Stimulated activated CD8-positive, alpha-beta memory T cell treated with anti-CD3 and anti-CD28 coated beads, Interleukin-7, amount 100 ng/mL, for 4 hours (primary cell): ENCODE measurements around the gene CFAP221.

Experiments
- DNase-seq, 2 donors: peaks; one replicate each; pipeline ENCODE4 v3.0.0-alpha.2; 2020; ENCODE audit warnings: low read depth in 2 of 2

Gene CFAP221

GRCh38 chr2:119536707-119537106 lies 7.5 kb upstream of the CFAP221 start:
- DNase-seq: no peak

DNA sequence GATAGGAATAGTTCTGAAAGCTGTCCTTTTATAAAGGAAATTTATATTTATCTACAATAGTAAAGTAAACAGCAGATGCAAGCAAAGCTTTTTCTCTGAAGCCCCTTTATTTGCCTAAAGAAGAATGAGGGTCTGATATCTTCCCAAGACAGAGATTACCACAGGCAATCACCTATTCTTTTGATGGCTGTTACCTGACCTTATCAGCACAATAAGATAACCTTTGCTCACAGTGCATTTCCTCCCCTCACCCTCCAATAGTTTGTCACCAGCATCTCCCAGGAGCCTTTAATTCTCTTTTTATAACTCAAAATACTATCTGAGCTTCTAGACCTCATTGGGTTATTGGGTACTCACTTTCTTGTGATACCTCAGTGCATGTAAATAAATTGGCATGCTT lies 6.5 kb upstream of the CFAP221 start:
- no peak for DNase-seq

DNA sequence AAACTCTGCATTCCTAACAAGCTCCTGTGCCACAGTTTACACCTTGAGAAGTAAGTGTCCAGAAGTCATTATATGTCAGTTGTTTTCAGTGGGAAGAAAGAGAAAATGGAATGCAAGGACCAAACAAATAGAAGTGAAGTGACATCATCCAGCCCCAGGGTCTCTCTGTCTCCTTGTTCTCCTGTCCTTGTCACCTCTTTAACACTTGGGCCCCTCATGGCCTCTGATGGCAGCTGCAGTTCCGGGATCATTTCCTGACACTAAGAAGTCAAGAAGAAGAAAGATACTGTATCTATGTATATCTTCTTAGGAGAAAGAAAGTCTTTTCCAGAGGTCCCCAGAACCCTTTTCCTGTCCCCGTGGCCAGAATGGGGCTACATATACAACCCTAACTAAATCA lies 2.8 kb upstream of the CFAP221 start:
- DNase-seq: no peak

DNA sequence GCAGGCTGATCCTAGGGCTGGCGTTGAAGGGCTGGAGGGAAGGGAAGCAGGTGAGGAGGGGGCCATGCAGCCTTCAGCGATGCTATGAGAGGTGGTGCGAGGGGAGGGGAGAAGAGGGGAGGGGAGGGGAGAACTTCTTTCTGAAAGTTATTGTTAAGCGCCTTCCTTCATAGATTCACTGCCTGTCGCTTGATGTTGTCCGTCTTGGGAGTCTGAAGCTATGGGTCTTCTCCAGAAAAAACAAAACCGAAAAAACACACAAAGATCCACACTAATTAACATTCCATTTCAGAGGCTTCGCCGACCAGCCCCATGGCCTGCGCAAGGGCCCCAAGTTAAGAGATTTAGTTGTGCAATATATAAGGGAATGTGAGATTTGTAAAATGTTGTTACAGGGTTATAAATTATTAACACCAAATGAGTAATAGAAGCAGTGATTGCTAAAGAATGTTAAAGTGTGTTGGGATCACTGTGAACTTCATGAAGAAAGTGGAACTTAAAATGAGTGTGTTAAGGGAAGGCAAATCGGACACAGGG lies 758 bp downstream of the CFAP221 start:
- no peak for DNase-seq

DNA sequence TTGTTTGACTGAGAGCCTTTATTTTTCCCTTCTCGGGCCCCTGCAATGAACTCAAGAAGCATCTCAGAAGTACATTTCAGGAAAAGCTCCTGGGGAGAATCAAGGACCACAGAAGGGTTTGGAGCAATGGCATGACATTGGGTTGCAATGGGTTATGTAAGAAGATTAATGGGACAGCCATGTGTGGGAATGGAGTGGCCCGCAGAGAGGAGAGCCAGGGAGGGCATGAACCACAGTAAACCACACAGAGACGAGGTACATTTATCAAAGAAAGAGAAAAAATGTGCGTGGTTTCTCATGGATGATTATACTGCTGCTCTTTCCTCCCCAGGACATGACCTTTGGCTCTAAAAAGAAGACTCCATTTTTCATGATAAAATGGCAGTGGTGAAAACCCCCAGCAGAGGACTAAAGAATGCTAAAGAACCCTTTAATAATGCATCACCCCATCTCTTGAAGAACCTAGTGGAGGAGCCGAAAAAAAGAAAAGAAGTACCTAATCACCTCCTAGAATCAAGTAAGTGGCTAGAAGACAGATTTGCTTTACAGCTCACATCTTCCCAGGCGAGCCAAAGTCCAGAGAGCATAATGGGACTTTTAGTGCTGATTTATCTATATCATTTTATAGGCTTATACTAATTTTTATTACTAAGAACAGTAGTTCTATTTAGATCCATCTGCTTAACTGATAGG lies 1.7 kb downstream of the CFAP221 start:
- no peak for DNase-seq

DNA sequence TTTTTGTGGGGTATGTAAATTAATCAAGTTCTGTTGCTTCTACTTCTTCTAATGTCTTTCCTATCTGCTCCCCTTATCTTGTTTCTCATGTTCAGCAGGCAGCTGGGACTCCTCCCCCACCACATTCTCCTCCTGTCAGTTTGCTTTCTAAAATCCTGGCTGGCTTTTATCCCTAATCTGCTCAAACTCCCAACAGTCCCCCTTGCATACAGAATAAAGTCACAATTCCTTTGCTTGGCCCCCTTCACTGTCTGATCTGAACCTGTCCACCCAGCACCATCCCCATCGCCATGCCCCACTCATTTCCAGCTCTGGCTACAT lies 2.2 kb downstream of the CFAP221 start:
- DNase-seq: no peak

DNA sequence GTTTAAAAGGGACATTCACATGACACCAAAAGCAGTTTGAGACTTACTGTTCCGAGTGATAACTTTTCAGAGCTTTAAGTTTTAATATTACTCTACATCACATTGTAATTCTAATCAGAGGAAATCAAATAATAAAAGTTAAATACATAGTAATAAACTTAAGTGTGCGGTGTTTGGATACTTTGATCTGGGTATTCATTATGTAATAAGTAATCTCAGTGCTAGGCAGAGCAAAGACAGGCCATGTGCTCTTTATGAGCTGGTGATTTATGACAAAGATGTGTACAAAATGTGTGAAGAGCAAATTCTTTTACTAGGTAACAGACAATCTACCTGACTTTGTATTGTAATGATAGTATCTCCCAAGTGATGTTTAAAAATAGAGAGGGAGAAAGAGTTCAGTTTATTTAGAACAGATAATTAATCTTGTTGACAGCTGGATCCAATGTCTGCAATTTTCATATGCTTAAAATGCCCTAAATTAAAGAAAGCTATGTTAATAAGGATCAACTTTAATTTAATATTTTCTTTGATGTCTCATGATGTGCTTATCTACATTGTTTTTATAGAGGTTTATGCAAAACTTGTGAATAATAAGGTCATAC lies 4.4 kb downstream of the CFAP221 start:
- no peak for DNase-seq

GRCh38 chr2:119549241-119549640 lies 5.0 kb downstream of the CFAP221 start:
- DNase-seq: no peak

GRCh38 chr2:119550346-119550745 lies 6.1 kb downstream of the CFAP221 start:
- no peak for DNase-seq

GRCh38 chr2:119550856-119551255 lies 6.6 kb downstream of the CFAP221 start:
- no peak for DNase-seq

DNA sequence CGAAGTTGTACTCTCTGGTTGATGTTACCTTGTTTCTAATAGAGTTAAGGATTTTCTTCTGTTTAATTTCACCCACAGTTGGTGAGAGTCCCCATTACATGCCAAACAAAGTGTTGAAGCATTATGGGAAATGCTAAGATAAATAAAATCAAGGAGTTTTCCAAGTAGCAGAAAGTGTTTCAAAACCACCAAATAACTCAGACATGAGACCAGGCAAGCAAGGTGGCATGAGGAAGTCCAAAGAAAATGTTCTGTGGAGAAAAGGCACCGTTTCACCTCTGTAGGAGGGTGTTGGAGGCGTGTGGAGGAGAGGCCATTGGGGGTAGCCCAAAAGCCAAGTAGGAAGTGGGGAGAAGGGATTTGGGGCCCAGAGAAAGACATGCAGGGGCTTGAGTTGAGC lies 8.7 kb downstream of the CFAP221 start:
- DNase-seq: no peak

GRCh38 chr2:119553687-119554344 lies 9.6 kb downstream of the CFAP221 start:
- no peak for DNase-seq

DNA sequence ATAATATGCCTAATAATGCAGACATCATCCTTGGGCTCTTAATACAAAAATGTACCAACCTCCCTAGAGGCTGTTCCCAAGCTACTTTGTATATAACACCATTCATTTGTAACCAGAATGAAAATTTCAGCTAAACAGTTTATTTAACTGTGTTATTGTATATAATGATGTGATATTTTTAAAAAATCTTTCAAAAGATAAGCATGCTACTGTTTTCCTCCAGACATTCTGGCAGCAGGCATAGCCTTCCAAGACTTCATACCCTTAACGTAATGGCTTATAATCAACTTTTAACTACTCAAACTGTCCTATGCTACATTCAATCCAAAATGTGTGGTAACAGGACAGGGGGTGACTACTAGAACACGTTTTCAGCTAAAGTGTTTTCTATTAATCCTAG lies 21.2 kb downstream of the CFAP221 start:
- no peak for DNase-seq

DNA sequence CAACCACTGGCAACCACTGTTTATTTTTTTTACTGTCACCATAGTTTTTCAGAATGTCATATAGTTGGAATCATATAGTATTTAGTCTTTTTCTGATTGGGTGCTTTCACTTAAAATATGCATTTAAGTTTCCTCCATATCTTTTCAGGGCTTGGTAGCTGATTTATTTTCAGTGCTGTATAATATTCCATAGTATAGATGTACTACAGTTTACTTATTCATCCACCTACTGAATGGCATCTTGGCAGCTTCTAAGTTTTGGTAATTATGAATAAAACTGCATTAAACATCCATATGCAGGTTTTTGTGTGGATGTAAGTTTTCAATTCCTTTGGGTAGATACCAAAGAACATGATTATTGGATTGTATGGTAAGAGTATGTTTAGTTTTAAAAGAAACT lies 23.0 kb downstream of the CFAP221 start:
- no peak for DNase-seq

GRCh38 chr2:119574108-119574815 lies 30.0 kb downstream of the CFAP221 start:
- no peak for DNase-seq

DNA sequence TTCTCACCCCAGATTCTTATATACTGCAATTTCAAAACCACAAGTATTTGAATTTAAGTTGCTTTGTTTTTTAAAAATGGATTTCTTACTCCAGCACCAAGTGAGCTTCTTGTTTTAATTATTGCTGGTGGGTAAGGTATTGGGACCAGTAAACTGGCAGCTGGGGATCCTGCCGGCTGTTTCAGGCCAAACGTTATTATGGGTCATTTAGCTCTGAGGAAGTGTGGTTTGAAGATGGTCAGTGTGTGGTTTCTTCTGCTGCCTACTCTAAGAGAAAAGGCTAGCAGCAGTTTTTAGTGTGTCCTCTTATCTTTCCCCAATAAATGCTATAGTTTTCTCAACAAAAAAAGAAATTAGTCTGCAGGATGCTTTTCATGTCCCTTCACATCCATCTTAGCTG lies 30.6 kb downstream of the CFAP221 start:
- DNase-seq: no peak

DNA sequence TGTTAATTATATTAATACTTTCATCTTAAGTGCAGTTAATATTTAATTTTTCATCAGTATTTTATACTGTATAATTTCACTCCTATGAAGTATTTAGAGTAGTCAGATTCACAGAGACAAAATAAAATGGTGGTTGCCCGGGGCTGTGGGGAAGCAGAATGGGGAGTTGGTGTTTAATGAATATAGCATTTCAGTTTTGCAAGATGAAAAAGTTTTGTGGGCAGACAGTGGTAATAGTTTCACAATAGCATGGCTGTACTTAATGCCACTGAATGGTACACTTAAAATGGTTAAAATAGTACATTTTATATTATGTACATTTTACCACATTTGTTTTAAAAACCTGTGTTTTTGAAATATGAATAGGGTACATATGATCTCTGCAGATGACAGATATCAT lies 31.2 kb downstream of the CFAP221 start:
- DNase-seq: no peak

- DNase-seq: no peak
Measured at GRCh38 chr2:119579424-119580295, 35.4 kb downstream of the CFAP221 start.

GRCh38 chr2:119580550-119581072 lies 36.4 kb downstream of the CFAP221 start:
- no peak for DNase-seq

- DNase-seq: no peak
Measured at GRCh38 chr2:119583291-119583690, 39.0 kb downstream of the CFAP221 start.

GRCh38 chr2:119584469-119584868 lies 40.2 kb downstream of the CFAP221 start:
- DNase-seq: no peak
